Stimulated activated CD4-positive, alpha-beta T cell treated with anti-CD3 and anti-CD28 coated beads, TNF-alpha, amount 100 ng/mL, for 48 hours (primary cell): ENCODE results near the gene UBTD2.
"Not testable (repeated sequence)": the region's sequence is repeated elsewhere in the genome, so short reads cannot be mapped to it uniquely, and the experiment has no call there.

Experiments used
- DNase-seq, 3 donors: peaks; one replicate each; pipeline ENCODE4 v3.0.0-alpha.2; 2020; ENCODE audit warnings: low read depth in 3 of 3

UBTD2 gene

GRCh38 chr5:172293054-172293744 is 9.6 kb upstream of the UBTD2 start:
- DNase-seq, result peak; percentile 31 to 45 (median 43)

GRCh38 chr5:172291837-172292236 is 8.3 kb upstream of the UBTD2 start:
- not testable (repeated sequence) for DNase-seq

- no peak for DNase-seq
Measured at GRCh38 chr5:172288465-172288864, 4.9 kb upstream of the UBTD2 start.

GRCh38 chr5:172287140-172287539 is 3.6 kb upstream of the UBTD2 start:
- DNase-seq, result not testable (repeated sequence)

- DNase-seq, result no peak
Measured at GRCh38 chr5:172285226-172286143, 1.9 kb upstream of the UBTD2 start.

GRCh38 chr5:172284611-172284980 is 1.0 kb upstream of the UBTD2 start:
- DNase-seq, result no peak

- DNase-seq, result peak; percentile 57 to 79 (median 61)
Measured at GRCh38 chr5:172283862-172284610, 472 bp upstream of the UBTD2 start.

- DNase-seq, result no peak
Measured at GRCh38 chr5:172282272-172283019, 1.1 kb downstream of the UBTD2 start.

GRCh38 chr5:172281346-172281745 is 2.2 kb downstream of the UBTD2 start:
- DNase-seq, result no peak

GRCh38 chr5:172280929-172281328 is 2.6 kb downstream of the UBTD2 start:
- no peak for DNase-seq

GRCh38 chr5:172280317-172280716 is 3.2 kb downstream of the UBTD2 start:
- DNase-seq, result no peak

GRCh38 chr5:172278356-172278755 is 5.2 kb downstream of the UBTD2 start:
- DNase-seq, result no peak

- DNase-seq, result no peak
Measured at GRCh38 chr5:172276214-172276613, 7.3 kb downstream of the UBTD2 start.

GRCh38 chr5:172274951-172275753 is 8.4 kb downstream of the UBTD2 start:
- DNase-seq, result peak; percentile 44 to 73 (median 47)

- DNase-seq, result no peak
Measured at GRCh38 chr5:172267943-172268342, 15.6 kb downstream of the UBTD2 start.

- DNase-seq, result no peak
Measured at GRCh38 chr5:172266676-172267092, 16.9 kb downstream of the UBTD2 start.

GRCh38 chr5:172266071-172266675 is 17.4 kb downstream of the UBTD2 start:
- no peak for DNase-seq

GRCh38 chr5:172264815-172265395 is 18.7 kb downstream of the UBTD2 start:
- DNase-seq, result no peak

GRCh38 chr5:172255444-172255843 is 28.1 kb downstream of the UBTD2 start:
- no peak for DNase-seq

- no peak for DNase-seq
Measured at GRCh38 chr5:172252501-172252900, 31.1 kb downstream of the UBTD2 start.
